IPS DF 6.9 (cell line): ENCODE results near the gene CAPN12.

Experiments
- DNase-seq: peaks from one replicate; pipeline ENCODE4 v3.0.0-alpha.2; 2013; ENCODE audit warnings: low read depth, low spot score
- H3K27ac ChIP-seq: one replicate; pipeline ENCODE4 v1.5.1; 2013; ENCODE audit warnings: low read length, control low read depth
- H3K27me3 ChIP-seq: 2 replicates; pipeline ENCODE4 v1.6.1; 2013; ENCODE audit warnings: mild to moderate bottlenecking, low read length; ENCODE audit not compliant: control insufficient read depth, insufficient read depth
- H3K36me3 ChIP-seq: 2 replicates; pipeline ENCODE4 v1.6.1; 2013; ENCODE audit warnings: low read length; ENCODE audit not compliant: control insufficient read depth, insufficient read depth
- H3K4me1 ChIP-seq: 2 replicates; pipeline ENCODE4 v1.6.1; 2013; ENCODE audit warnings: low read length; ENCODE audit not compliant: control insufficient read depth, insufficient read depth
- H3K4me3 ChIP-seq: 2 replicates; pipeline ENCODE4 v1.5.1; 2013; ENCODE audit warnings: mild to moderate bottlenecking, low read length
- H3K9me3 ChIP-seq: 2 replicates; pipeline ENCODE4 v1.6.1; 2013; ENCODE audit warnings: low read length, inconsistent platforms; ENCODE audit not compliant: control insufficient read depth, insufficient read depth
- WGBS: extraction: QIAGEN DNeasy Blood & Tissue Kit; methylation state at CpG from one replicate; pipeline ENCODE4 v1.1.7; 2013; ENCODE audit warnings: mixed read lengths, missing lambda C conversion rate; ENCODE audit not compliant: insufficient read length, insufficient coverage; 5-methylcytosine and 5-hydroxymethylcytosine counted together

Gene CAPN12

GRCh38 chr19:38745316-38745715 lies 1.0 kb upstream of the CAPN12 start:
- Histone ChIP-seq H3K9me3 (no peaks in the 10 kb centered on the region), H3K27me3 (no peaks in the 10 kb centered on the region), H3K4me3 (no peak overlapping the region), H3K36me3 (no peaks in the 10 kb centered on the region), H3K27ac (no peak overlapping the region), H3K4me1 (no peaks in the 10 kb centered on the region)
- no CpG with 5 or more reads among the region's 7 CpGs for WGBS
- no peak for DNase-seq

GRCh38 chr19:38744874-38745273 lies 600 bp upstream of the CAPN12 start:
- no peak overlapping the region for H3K27ac ChIP-seq
- H3K27me3 ChIP-seq = no peaks in the 10 kb centered on the region
- no peak for DNase-seq
- no peaks in the 10 kb centered on the region for H3K4me1 ChIP-seq
- no peak overlapping the region for H3K4me3 ChIP-seq
- WGBS = no CpG with 5 or more reads among the region's 6 CpGs
- no peaks in the 10 kb centered on the region for H3K9me3 ChIP-seq
- no peaks in the 10 kb centered on the region for H3K36me3 ChIP-seq

GRCh38 chr19:38743394-38744297 lies 628 bp downstream of the CAPN12 start:
- no CpG with 5 or more reads among the region's 20 CpGs for WGBS
- Histone ChIP-seq H3K27ac (no peak overlapping the region), H3K9me3 (no peaks in the 10 kb centered on the region), H3K27me3 (no peaks in the 10 kb centered on the region), H3K4me3 (no peak overlapping the region), H3K4me1 (no peaks in the 10 kb centered on the region), H3K36me3 (no peaks in the 10 kb centered on the region)
- no peak for DNase-seq

- no peak overlapping the region for H3K4me3 ChIP-seq
- H3K9me3 ChIP-seq = no peaks in the 10 kb centered on the region
- no CpG with 5 or more reads among the region's 6 CpGs for WGBS
- no peak for DNase-seq
- H3K4me1 ChIP-seq = no peaks in the 10 kb centered on the region
- no peak overlapping the region for H3K27ac ChIP-seq
- no peaks in the 10 kb centered on the region for H3K36me3 ChIP-seq
- H3K27me3 ChIP-seq = no peaks in the 10 kb centered on the region
Observed at GRCh38 chr19:38742906-38743305, 1.4 kb downstream of the CAPN12 start.

GRCh38 chr19:38742296-38742695 lies 2.0 kb downstream of the CAPN12 start:
- DNase-seq = no peak
- no CpG with 5 or more reads among the region's 9 CpGs for WGBS
- H3K36me3 ChIP-seq = no peaks in the 10 kb centered on the region
- no peaks in the 10 kb centered on the region; the same call in 1 of the 2 replicates for H3K27me3 ChIP-seq
- no peak overlapping the region for H3K4me3 ChIP-seq
- H3K4me1 ChIP-seq = no peaks in the 10 kb centered on the region
- H3K9me3 ChIP-seq = no peaks in the 10 kb centered on the region
- no peak overlapping the region for H3K27ac ChIP-seq

GRCh38 chr19:38741670-38742069 lies 2.6 kb downstream of the CAPN12 start:
- Histone ChIP-seq H3K4me3 (no peak overlapping the region), H3K27ac (no peak overlapping the region)
- no CpG with 5 or more reads among the region's 15 CpGs for WGBS

GRCh38 chr19:38740932-38741331 lies 3.3 kb downstream of the CAPN12 start:
- no peak overlapping the region for H3K27ac ChIP-seq
- whole genome bisulfite sequencing = no CpG with 5 or more reads among the region's 2 CpGs
- H3K9me3 ChIP-seq = no peaks in the 10 kb centered on the region
- no peaks in the 10 kb centered on the region for H3K4me1 ChIP-seq
- no peaks in the 10 kb centered on the region for H3K36me3 ChIP-seq
- H3K4me3 ChIP-seq = no peak overlapping the region
- DNase-seq = no peak
- H3K27me3 ChIP-seq = no peaks in the 10 kb centered on the region; the same call in 1 of the 2 replicates

More at GRCh38 chr19:38741670-38742069, 2.6 kb downstream of the CAPN12 start:
- no peak for DNase-seq
- Histone ChIP-seq H3K4me1 (no peaks in the 10 kb centered on the region), H3K36me3 (no peaks in the 10 kb centered on the region), H3K9me3 (no peaks in the 10 kb centered on the region), H3K27me3 (no peaks in the 10 kb centered on the region; the same call in 1 of the 2 replicates)

- H3K4me1 ChIP-seq = no peaks in the 10 kb centered on the region
- whole genome bisulfite sequencing = no CpG with 5 or more reads among the region's 9 CpGs
- no peak overlapping the region for H3K4me3 ChIP-seq
- no peaks in the 10 kb centered on the region for H3K36me3 ChIP-seq
- H3K9me3 ChIP-seq = no peaks in the 10 kb centered on the region
- H3K27ac ChIP-seq = no peak overlapping the region
- no peak for DNase-seq
- H3K27me3 ChIP-seq = no peaks in the 10 kb centered on the region; the same call in 1 of the 2 replicates
Observed at GRCh38 chr19:38740257-38740592, 4.0 kb downstream of the CAPN12 start.

- Histone ChIP-seq H3K36me3 (no peaks in the 10 kb centered on the region), H3K27me3 (no peaks in the 10 kb centered on the region; the same call in 1 of the 2 replicates), H3K9me3 (no peaks in the 10 kb centered on the region), H3K27ac (no peak overlapping the region), H3K4me1 (no peaks in the 10 kb centered on the region; the same call in 1 of the 2 replicates), H3K4me3 (no peak overlapping the region)
- no peak for DNase-seq
- WGBS = no CpG with 5 or more reads among the region's 16 CpGs
Observed at GRCh38 chr19:38739440-38740256, 4.6 kb downstream of the CAPN12 start.

GRCh38 chr19:38737921-38738737 lies 6.1 kb downstream of the CAPN12 start:
- WGBS = no CpG with 5 or more reads among the region's 21 CpGs

More at GRCh38 chr19:38737921-38738737, 6.1 kb downstream of the CAPN12 start:
- no peaks in the 10 kb centered on the region; the same call in 1 of the 2 replicates for H3K27me3 ChIP-seq
- H3K9me3 ChIP-seq = no peaks in the 10 kb centered on the region
- no peak overlapping the region for H3K4me3 ChIP-seq
- DNase-seq = no peak
- no peaks in the 10 kb centered on the region; the same call in 1 of the 2 replicates for H3K4me1 ChIP-seq
- no peak overlapping the region for H3K27ac ChIP-seq
- H3K36me3 ChIP-seq = no peaks in the 10 kb centered on the region
